Measurements from ENCODE around the gene ZNF436. TPM values are rescaled to one million over a fixed set of nuclear protein-coding genes. Genes with fewer than 3 reads are reported as not detected.

Gene ZNF436
- total and polyA plus RNA-seq, 9 of the 15 experiments (the other 6 are each of a cell fraction or from before 2014, with no cell fraction given): 2.1 to 11.3 (median 6.8) TPM

DNA sequence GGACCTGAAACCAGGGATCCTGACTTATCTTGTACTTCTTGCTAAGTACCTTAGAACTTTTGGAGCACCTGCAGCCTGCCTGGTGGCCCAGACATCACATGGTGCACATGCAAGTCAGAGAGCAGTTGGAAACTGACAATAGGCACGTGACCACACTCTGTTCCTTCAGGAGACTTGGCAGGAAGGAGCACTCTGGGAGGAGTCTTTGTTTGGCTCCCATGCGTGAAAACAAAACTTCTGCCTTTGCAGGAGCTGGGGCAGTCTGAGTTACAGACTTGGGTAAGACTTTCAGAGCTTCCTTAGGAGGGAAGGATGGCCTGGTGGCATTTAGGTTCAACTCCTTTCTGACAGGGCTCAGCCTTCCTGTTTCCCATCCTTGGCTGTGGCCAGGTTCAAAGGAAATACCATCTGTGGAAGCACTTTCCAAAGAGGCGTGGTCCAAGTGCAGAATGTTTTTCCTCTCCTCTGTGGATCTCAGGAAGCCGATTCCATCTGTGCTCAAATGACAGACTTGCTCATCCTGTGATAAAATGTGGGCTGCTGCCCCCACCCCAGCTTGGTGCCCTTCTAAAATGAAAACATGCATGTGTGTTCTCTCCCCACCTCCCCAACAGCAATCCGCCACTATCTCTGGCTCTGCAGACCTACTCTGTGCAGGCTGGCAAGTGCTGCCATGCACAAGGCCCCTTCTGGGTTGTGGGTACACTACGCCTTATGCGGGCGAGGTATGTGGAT is 14.1 kb upstream of the ZNF436 start (continued):
- TF ChIP-seq, protein P1, sequence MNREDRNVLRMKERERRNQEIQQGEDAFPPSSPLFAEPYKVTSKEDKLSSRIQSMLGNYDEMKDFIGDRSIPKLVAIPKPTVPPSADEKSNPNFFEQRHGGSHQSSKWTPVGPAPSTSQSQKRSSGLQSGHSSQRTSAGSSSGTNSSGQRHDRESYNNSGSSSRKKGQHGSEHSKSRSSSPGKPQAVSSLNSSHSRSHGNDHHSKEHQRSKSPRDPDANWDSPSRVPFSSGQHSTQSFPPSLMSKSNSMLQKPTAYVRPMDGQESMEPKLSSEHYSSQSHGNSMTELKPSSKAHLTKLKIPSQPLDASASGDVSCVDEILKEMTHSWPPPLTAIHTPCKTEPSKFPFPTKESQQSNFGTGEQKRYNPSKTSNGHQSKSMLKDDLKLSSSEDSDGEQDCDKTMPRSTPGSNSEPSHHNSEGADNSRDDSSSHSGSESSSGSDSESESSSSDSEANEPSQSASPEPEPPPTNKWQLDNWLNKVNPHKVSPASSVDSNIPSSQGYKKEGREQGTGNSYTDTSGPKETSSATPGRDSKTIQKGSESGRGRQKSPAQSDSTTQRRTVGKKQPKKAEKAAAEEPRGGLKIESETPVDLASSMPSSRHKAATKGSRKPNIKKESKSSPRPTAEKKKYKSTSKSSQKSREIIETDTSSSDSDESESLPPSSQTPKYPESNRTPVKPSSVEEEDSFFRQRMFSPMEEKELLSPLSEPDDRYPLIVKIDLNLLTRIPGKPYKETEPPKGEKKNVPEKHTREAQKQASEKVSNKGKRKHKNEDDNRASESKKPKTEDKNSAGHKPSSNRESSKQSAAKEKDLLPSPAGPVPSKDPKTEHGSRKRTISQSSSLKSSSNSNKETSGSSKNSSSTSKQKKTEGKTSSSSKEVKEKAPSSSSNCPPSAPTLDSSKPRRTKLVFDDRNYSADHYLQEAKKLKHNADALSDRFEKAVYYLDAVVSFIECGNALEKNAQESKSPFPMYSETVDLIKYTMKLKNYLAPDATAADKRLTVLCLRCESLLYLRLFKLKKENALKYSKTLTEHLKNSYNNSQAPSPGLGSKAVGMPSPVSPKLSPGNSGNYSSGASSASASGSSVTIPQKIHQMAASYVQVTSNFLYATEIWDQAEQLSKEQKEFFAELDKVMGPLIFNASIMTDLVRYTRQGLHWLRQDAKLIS (CRISPR knock-in tag; IDR thresholded peaks at IDR 0.05): no peak
- TF ChIP-seq, protein P2, sequence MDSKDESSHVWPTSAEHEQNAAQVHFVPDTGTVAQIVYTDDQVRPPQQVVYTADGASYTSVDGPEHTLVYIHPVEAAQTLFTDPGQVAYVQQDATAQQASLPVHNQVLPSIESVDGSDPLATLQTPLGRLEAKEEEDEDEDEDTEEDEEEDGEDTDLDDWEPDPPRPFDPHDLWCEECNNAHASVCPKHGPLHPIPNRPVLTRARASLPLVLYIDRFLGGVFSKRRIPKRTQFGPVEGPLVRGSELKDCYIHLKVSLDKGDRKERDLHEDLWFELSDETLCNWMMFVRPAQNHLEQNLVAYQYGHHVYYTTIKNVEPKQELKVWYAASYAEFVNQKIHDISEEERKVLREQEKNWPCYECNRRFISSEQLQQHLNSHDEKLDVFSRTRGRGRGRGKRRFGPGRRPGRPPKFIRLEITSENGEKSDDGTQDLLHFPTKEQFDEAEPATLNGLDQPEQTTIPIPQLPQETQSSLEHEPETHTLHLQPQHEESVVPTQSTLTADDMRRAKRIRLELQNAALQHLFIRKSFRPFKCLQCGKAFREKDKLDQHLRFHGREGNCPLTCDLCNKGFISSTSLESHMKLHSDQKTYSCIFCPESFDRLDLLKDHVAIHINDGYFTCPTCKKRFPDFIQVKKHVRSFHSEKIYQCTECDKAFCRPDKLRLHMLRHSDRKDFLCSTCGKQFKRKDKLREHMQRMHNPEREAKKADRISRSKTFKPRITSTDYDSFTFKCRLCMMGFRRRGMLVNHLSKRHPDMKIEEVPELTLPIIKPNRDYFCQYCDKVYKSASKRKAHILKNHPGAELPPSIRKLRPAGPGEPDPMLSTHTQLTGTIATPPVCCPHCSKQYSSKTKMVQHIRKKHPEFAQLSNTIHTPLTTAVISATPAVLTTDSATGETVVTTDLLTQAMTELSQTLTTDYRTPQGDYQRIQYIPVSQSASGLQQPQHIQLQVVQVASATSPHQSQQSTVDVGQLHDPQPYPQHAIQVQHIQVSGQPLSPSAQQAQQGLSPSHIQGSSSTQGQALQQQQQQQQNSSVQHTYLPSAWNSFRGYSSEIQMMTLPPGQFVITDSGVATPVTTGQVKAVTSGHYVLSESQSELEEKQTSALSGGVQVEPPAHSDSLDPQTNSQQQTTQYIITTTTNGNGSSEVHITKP (IDR thresholded peaks at IDR 0.05; ENCODE audit: partially characterized antibody): no peak
- no peak for TF ChIP-seq SREBF2 (CRISPR knock-in tag; IDR thresholded peaks at IDR 0.05)
- peak; percentile 58; the same call in 1 of the 2 replicates for TF ChIP-seq RAD51 (IDR thresholded peaks at IDR 0.05; ENCODE audit: borderline replicate concordance, low read depth)
- TF ChIP-seq, protein P3, sequence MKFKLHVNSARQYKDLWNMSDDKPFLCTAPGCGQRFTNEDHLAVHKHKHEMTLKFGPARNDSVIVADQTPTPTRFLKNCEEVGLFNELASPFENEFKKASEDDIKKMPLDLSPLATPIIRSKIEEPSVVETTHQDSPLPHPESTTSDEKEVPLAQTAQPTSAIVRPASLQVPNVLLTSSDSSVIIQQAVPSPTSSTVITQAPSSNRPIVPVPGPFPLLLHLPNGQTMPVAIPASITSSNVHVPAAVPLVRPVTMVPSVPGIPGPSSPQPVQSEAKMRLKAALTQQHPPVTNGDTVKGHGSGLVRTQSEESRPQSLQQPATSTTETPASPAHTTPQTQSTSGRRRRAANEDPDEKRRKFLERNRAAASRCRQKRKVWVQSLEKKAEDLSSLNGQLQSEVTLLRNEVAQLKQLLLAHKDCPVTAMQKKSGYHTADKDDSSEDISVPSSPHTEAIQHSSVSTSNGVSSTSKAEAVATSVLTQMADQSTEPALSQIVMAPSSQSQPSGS (CRISPR knock-in tag; IDR thresholded peaks at IDR 0.05): no peak
- TF ChIP-seq STAT5A (IDR thresholded peaks at IDR 0.05; ENCODE audit: borderline replicate concordance, low read length): no peak
- TF ChIP-seq, protein P4, sequence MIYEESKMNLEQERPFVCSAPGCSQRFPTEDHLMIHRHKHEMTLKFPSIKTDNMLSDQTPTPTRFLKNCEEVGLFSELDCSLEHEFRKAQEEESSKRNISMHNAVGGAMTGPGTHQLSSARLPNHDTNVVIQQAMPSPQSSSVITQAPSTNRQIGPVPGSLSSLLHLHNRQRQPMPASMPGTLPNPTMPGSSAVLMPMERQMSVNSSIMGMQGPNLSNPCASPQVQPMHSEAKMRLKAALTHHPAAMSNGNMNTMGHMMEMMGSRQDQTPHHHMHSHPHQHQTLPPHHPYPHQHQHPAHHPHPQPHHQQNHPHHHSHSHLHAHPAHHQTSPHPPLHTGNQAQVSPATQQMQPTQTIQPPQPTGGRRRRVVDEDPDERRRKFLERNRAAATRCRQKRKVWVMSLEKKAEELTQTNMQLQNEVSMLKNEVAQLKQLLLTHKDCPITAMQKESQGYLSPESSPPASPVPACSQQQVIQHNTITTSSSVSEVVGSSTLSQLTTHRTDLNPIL (CRISPR knock-in tag; IDR thresholded peaks at IDR 0.05): no peak
- no peak for TF ChIP-seq MAFG (tag; conservative IDR thresholded peaks at IDR 0.05)
- TF ChIP-seq SPI1 (IDR thresholded peaks at IDR 0.05; ENCODE audit: borderline replicate concordance, low read depth, low read length): no peak
- no peak for TF ChIP-seq ASH1L (IDR thresholded peaks at IDR 0.05; ENCODE audit: borderline replicate concordance, low read depth, partially characterized antibody)
- TF ChIP-seq, protein P5, sequence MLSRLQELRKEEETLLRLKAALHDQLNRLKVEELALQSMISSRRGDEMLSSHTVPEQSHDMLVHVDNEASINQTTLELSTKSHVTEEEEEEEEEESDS (CRISPR knock-in tag; IDR thresholded peaks at IDR 0.05): no peak
- TF ChIP-seq, protein P6, sequence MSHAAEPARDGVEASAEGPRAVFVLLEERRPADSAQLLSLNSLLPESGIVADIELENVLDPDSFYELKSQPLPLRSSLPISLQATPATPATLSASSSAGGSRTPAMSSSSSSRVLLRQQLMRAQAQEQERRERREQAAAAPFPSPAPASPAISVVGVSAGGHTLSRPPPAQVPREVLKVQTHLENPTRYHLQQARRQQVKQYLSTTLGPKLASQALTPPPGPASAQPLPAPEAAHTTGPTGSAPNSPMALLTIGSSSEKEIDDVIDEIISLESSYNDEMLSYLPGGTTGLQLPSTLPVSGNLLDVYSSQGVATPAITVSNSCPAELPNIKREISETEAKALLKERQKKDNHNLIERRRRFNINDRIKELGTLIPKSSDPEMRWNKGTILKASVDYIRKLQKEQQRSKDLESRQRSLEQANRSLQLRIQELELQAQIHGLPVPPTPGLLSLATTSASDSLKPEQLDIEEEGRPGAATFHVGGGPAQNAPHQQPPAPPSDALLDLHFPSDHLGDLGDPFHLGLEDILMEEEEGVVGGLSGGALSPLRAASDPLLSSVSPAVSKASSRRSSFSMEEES (CRISPR knock-in tag; IDR thresholded peaks at IDR 0.05): peak; percentile 72
